NCI-H69 (cell line): ENCODE data around the gene CYP1B1.
"Not testable (repeated sequence)": the region's sequence is repeated elsewhere in the genome, so short reads cannot be mapped to it uniquely, and the experiment has no call there.

Source experiments
- DNase-seq: peaks from one replicate; lab custom pipeline; 2025; lab: John Stamatoyannopoulos, UW

The CYP1B1 gene

GRCh38 chr2:38075507-38076151, at the start of gene CYP1B1:
TSS of gene CYP1B1 (minus strand) at chr2:38076151. CDS start at chr2:38075388, 763 bp downstream.
- no peak for DNase-seq

DNA sequence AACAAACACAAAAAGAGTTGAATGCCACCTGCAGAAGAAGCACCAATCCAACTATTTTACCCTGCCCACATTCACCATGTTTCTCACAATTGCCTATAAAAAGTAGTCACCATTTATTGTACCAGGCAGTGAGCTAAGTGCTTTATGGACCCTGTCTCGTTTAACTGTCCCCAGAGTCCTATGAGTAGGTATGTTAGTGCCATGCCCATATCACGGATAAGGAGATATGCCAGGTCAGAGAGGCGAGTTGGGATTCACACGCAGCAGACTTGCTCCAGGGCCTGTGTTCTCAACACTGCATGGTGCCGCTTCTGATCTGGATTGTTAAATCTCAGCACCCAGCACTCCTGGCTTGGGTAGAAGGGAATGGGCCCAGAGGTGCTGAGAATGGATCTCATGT, 49.1 kb upstream of the CYP1B1 start:
- DNase-seq: no peak

DNA sequence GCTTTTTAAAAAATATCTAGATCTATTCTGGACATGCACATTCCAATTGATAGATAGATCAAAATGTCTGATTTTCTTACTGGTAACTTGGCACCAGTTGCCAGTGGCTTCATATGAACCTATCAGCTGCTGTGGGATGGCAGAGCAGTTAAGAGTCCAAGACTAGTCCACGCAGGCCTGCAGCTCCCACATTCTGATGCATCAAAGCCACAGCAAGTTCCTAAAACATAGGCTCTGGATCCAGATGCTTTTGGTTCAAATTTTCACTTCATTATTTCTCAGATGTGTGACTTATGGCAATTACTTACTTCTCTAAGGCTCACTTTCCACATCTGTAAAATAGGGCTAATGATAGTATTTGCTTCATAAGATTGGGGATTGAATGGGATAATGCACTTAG, 48.0 kb upstream of the CYP1B1 start:
- no peak for DNase-seq

- no peak for DNase-seq
Measured at GRCh38 chr2:38122344-38122743, 46.4 kb upstream of the CYP1B1 start.

DNA sequence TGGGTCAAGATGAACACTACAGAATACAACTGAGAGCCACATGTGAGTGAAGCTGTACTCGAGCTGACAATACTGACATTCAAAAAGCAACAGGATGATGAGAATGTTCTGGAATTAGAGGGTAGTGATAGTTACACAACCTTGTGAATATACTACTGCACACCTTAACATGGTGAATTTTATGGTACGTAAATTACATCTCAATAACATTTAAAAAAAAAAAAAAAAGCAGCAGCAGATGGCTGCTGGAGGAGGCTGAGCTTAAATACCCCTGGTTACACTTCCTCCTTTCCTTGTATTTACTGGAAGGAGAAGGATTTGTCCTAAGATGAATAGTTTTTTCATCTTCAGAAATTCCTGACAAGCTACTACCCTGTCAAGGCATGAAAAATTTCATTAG, 45.5 kb upstream of the CYP1B1 start:
- no peak for DNase-seq

DNA sequence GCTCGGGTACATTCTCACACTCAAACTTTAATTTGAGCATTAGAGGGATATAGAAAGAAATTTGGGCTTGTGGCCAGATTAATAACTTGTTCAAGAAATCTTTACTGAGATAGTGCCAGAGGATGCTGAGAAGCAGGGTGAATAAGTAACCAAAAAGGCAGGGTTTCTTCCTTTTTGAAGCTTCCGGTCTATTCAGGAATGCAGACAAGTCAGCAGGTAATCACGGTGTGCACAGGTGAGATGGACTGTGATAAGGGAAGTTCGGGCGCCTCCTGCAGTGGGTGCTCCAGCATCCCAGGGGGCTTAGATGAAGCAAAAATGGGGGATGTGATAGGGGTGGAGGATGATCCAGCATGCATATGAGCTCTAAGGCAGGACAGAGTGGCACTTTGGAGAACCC, 44.9 kb upstream of the CYP1B1 start:
- no peak for DNase-seq

DNA sequence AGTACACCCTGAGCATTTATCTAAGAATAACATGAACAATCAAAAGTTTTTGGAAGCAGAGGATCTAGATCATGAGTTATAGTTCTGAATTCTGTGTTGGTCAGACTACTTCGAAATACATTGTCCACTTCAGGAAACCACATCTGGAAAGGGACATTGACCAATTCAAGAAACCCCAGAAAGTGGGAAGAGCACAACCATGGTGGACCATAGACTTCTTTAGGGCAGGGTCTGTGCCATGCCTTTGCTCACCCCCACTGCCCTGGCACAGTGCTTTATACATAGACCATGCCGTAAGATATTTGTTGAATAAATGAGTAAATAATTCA, 44.3 kb upstream of the CYP1B1 start:
- DNase-seq: no peak

- no peak for DNase-seq
Measured at GRCh38 chr2:38116762-38117161, 40.8 kb upstream of the CYP1B1 start.

GRCh38 chr2:38115216-38116032, 39.5 kb upstream of the CYP1B1 start:
- DNase-seq: peak; percentile 47

DNA sequence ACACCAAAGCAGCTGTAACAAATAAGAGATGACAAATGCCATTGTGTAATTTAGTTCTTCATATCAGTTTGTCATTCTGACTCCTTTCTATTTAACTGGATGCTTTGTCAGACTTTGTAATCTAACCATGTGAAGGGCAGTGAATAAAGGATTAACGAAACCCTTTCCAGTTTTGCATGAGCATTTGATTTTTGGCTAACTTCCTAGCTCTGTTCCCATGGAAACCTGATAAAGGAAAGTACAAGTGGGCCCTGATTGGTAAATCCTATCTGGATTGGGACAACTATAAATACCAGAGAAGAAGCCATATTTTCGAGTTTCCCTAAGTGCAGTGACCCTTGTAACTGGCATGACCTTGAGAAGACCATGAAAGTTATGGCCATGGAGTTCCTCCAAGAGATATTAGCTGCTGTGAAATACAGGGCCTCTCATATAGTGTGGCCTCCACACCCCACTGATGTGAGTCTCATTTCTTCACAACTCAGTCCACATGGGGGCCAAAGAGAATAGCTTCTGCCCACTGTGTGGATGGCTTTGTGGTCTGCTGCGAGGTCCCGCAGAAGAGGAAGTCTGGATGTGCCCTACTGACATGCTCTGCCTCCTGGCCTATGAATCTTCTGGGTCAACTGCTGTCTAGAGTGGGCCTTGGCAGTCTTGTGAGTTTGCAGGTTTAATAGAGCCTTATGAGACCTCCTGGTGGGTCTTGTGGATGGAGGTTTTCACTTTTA, 38.2 kb upstream of the CYP1B1 start:
- no peak for DNase-seq

DNA sequence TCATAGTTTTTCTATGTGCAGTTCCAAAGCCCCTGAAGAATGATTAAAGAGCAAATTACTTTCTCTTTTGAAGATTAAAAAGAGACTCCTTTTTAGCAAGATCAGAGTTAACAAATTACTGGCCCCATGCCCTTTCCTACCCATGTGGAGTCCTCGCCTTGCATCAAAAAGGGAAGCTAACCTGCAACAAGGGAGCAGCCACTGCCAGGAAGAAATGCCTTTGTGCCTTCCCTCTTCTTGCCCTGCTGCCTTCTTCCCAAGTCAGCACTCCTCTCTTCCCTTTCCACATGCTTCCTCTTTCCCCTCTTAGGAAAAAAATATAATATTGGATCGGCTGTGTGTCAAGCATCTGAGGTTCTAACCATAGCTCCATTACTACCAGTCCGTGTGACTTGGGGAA, 37.1 kb upstream of the CYP1B1 start:
- DNase-seq: no peak

GRCh38 chr2:38111350-38111749, 35.4 kb upstream of the CYP1B1 start:
- not testable (repeated sequence) for DNase-seq

DNA sequence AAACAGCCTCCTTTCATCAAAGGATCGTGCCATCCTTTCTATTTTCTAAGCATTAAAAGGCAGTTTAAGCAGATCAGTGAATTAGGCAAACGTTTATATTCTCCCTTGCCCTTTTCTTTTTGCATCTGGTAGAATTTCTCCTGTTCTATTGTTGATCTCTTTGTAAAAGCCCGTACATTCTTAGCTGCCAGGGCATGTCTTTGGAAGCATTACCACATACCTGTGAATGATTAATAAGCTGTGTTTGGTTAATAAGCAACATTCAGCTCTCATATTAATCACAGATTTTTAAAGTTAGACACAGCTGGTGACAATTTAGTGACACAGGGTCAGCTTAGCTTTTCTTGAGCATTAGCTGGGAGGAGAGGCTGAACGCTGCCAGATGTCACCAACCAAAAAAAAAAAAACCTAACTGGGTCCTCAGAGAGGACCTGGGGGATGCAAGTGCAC, 33.8 kb upstream of the CYP1B1 start:
- no peak for DNase-seq

DNA sequence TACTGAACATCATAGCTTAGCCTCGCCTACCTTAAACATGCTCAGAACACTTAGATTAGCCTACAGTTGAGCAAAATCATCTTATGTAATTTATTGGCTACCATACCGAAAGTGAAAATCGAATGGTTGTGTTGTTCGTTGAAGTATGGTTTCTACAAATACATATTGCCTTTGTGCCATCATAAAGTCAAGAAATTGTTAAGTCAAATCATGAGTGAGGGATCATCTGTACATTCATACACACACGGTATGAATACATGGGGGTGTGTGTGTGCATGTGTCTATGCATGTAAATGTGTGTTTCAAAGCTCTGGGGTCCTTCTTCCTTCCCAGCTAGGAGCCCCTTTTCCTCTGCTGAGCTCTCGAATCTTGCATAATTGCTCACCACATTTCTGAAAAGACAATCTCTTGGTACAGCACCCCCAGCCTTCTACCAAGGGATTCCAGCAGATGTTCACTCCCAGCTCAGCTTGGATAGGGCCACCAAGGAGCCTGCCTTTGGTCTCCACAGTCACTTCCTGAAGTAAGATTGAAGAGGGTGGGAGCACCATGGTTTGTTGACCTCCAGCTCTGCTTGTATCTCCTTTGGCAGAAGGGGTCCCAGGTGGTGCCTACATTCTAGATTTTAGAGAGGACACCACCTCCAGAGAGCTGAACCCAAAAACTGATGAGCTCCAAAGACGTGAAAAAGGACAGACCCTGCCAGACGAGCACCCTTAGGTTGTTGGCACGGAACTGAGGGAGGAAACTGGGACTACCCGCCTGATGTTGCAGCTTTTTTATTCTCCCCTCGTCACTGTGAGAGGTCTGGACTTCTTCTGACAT, 33.2 kb upstream of the CYP1B1 start:
- no peak for DNase-seq

DNA sequence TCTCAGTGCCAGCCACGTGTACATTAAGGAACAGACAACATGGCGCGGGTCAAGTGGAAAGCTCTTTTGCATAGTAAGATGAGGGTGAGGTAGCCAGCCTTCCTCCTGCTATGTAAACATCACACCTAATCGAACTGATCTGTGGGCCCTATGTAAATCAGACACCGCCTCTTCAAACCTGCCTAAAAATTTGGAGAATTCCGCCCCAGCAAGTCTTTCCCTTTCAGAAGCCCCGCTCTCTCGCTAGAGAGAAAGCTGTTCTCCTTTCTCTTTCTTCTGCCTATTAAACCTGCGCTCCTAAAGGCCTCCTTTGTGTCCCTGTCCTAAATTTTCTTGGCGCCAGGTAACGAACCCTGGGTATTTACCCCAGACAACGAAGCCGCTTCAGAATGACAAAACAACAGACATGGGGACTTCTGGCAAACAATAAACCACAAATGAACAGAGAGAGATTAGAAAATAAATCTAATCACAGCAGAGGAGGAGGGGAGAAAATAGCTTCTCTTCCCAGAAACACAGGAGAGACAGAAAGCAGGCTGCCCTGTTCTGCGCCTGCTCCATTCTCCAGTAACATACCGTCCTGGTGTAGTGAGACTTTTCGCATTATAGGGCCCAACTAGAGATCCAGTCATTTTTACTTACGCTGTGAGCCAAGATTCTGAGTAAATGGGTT, 31.9 kb upstream of the CYP1B1 start:
- DNase-seq: no peak

GRCh38 chr2:38106405-38107094, 30.6 kb upstream of the CYP1B1 start:
- no peak for DNase-seq

GRCh38 chr2:38105922-38106321, 30.0 kb upstream of the CYP1B1 start:
- DNase-seq: no peak

DNA sequence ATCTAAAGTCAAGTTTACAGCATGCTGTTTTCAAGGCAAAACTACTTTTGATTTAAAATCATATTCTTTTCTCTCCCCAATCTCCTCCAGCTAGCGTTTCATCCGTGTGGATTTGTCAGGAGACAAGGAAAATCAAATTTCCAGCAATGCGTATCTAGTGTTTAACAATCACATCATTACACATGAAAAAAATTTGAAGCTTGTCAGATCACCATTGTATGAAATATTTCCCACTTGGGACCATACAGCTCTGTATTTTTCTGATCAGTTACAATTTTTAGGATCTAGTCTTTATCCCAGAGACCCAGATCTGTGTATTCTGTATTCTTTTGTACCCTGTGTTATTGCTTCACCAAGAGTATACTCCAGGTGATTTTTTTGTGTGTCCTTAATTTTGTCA, 28.6 kb upstream of the CYP1B1 start:
- no peak for DNase-seq

DNA sequence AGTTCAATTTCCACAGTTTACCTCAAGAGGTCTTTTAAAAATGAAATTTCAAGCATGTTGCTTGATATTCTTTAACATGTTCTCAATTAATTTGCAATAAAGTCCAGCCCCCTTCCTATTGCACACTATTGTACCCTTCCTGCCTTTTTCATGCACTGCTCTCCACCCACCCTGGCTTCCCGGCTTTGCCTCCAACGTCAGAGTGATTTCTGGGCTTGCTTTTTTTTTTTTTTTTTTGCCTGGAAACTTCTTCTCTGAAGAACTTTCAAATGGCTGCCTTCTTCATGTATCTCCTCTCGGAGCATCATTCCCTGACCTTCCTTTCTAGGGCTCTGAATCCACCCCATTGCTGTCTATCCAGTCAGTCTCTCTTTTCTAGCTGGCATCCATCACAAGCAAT, 24.4 kb upstream of the CYP1B1 start:
- no peak for DNase-seq

DNA sequence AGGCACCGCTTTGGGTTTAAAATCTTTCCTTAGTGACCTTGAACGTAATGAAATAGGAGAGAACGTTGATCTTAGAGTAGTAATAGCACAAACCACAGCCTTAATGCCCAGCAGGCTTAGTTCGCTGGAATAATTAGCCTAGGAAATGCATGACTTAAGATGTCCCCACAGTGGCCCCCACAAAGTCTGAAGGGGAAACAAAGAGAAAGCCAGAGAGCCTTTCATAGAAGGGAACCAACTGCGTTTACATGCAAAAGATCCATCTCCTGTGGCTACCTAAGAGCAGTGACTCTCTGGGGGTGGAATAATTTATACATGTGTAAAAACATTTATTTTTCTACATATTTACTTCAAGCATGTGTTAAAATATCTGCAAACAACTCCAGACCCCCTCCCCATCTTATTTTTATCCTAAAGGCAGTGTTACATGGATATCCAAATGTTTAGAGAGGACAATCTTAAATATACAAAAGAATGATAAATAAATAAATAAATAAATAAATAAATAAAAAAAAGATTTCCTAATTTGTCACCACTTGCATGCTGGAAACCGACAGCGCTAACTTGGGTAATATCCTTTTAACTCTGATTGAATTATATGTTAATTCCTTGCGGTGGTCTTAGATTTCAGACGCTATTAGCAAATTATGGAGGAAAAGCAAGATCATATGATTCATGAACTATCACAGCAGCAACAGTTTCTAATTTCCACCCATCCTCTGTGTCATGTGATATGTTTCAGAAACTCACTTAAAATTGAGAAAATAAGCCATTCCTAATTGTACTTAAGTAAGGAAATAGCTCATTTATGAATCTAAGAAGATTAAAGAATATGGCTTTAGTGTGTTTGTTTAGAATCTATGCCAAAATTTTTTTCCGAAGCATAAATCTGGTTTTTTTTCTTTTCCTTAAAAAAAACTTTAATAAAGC, 23.4 kb upstream of the CYP1B1 start:
- DNase-seq: no peak
